ENCODE data around the gene CARD11. TPM values are rescaled to one million over a fixed set of nuclear protein-coding genes. Genes with fewer than 3 reads are reported as not detected.

Gene CARD11
- total and polyA plus RNA-seq, 2 donors (not counting 1 experiment from before 2014, with no cell fraction given), result 0.02 TPM; not detected in 1

GRCh38 chr7:2952316-2952715 lies 91.4 kb downstream of the CARD11 start:
- TF ChIP-seq EZH2 (IDR thresholded peaks at IDR 0.05; ENCODE audit: low read length, missing control alignments) (no peak), CTCF (conservative IDR thresholded peaks at IDR 0.05 in 1 of 2, IDR thresholded peaks at IDR 0.05 in 1 of 2; ENCODE audit: low read depth in 1 of 2, low read length in 2 of 2) (no peak)

DNA sequence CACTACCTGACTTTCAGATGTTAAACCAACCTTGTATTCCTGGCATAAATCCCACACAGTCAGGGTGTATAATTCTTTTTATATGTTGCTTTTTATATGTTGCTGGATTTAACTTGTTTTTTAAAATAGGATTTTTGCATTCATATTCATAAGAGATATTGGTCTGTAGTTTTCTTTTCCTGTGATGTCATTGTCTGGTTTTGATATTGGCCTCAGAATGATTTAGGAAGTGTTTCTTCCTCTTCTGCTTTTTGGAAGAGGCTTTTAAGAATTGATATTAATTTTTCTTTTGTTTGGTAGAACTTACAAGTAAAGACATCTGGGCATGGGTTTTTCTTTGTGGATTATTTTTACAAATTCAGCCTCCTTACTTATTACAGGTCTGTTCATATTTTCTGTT lies 93.1 kb downstream of the CARD11 start:
- Histone ChIP-seq H4K20me1 (ENCODE audit: control insufficient read depth, extremely low read depth, insufficient read depth, low read length) (no peaks in the 10 kb centered on the region), H3K27ac (ENCODE audit: insufficient read depth, low read length) (no peak overlapping the region), H3K27me3 (ENCODE audit: control insufficient read depth, insufficient read depth, low read length) (no peaks in the 10 kb centered on the region), H2AFZ (ENCODE audit: low read length) (no peak overlapping the region), H3K4me2 (ENCODE audit: extremely low read depth, insufficient read depth, low read length) (no peak overlapping the region), H3K79me2 (ENCODE audit: control insufficient read depth, insufficient read depth, low read length) (no peaks in the 10 kb centered on the region), H3K36me3 (ENCODE audit: control insufficient read depth, insufficient read depth, low read length) (no peaks in the 10 kb centered on the region), H3K9ac (ENCODE audit: insufficient read depth, low read length) (no peak overlapping the region), H3K9me3 (ENCODE audit: control insufficient read depth, insufficient read depth, low read depth, low read length) (no peaks in the 10 kb centered on the region), H3K4me1 (ENCODE audit: control insufficient read depth, extremely low read depth, insufficient read depth, low read length) (no peaks in the 10 kb centered on the region), H3K4me3 (replicated peaks in 1 of 4; ENCODE audit: control extremely low read depth in 1 of 4, insufficient read depth in 1 of 4, low read depth in 3 of 4, low read length in 4 of 4) (no peak overlapping the region)
- no peak for TF ChIP-seq EZH2 (IDR thresholded peaks at IDR 0.05; ENCODE audit: low read length, missing control alignments)
- no peak for TF ChIP-seq CTCF (conservative IDR thresholded peaks at IDR 0.05 in 1 of 2, IDR thresholded peaks at IDR 0.05 in 1 of 2; ENCODE audit: low read depth in 1 of 2, low read length in 2 of 2)
- DNase-seq (ENCODE audit: low read depth in 2 of 2), result no peak

More at GRCh38 chr7:2952316-2952715, 91.4 kb downstream of the CARD11 start:
- no peaks in the 10 kb centered on the region for H3K36me3 ChIP-seq (ENCODE audit: control insufficient read depth, insufficient read depth, low read length)
- H3K27ac ChIP-seq (ENCODE audit: insufficient read depth, low read length), result no peak overlapping the region
- H3K4me1 ChIP-seq (ENCODE audit: control insufficient read depth, extremely low read depth, insufficient read depth, low read length), result no peaks in the 10 kb centered on the region
- no peaks in the 10 kb centered on the region for H3K79me2 ChIP-seq (ENCODE audit: control insufficient read depth, insufficient read depth, low read length)
- H3K27me3 ChIP-seq (ENCODE audit: control insufficient read depth, insufficient read depth, low read length), result no peaks in the 10 kb centered on the region
- no peak overlapping the region for H3K9ac ChIP-seq (ENCODE audit: insufficient read depth, low read length)
- no peak overlapping the region for H3K4me2 ChIP-seq (ENCODE audit: extremely low read depth, insufficient read depth, low read length)
- DNase-seq (ENCODE audit: low read depth in 2 of 2), result no peak
- H4K20me1 ChIP-seq (ENCODE audit: control insufficient read depth, extremely low read depth, insufficient read depth, low read length), result no peaks in the 10 kb centered on the region
- no peaks in the 10 kb centered on the region for H3K9me3 ChIP-seq (ENCODE audit: control insufficient read depth, insufficient read depth, low read depth, low read length)
- no peak overlapping the region for H2AFZ ChIP-seq (ENCODE audit: low read length)
- no peak overlapping the region for H3K4me3 ChIP-seq (replicated peaks in 1 of 4; ENCODE audit: control extremely low read depth in 1 of 4, insufficient read depth in 1 of 4, low read depth in 3 of 4, low read length in 4 of 4)

DNA sequence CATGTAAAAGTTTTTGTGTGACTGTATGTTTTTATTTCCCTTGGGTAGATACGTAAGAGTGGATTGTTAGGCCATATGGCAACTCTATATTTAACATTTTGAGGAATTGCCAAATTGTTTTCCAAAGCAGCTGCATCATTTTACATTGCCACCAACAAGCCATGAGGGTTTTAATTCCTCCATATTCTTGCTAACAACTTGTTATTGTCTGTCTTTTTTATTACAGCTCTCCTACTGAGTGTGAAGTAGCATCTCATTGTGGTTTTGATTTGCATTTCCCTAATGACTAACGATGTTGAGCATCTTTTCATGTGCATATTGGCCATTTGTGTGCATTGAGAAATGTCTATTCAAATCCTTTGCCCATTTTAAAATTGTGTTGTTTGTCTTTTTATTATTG lies 94.9 kb downstream of the CARD11 start:
- Histone ChIP-seq H3K9ac (ENCODE audit: insufficient read depth, low read length) (no peak overlapping the region), H3K4me3 (replicated peaks in 1 of 4; ENCODE audit: control extremely low read depth in 1 of 4, insufficient read depth in 1 of 4, low read depth in 3 of 4, low read length in 4 of 4) (no peak overlapping the region), H3K36me3 (ENCODE audit: control insufficient read depth, insufficient read depth, low read length) (no peaks in the 10 kb centered on the region), H3K27ac (ENCODE audit: insufficient read depth, low read length) (no peak overlapping the region), H3K9me3 (ENCODE audit: control insufficient read depth, insufficient read depth, low read depth, low read length) (no peaks in the 10 kb centered on the region), H3K4me1 (ENCODE audit: control insufficient read depth, extremely low read depth, insufficient read depth, low read length) (no peaks in the 10 kb centered on the region), H4K20me1 (ENCODE audit: control insufficient read depth, extremely low read depth, insufficient read depth, low read length) (no peaks in the 10 kb centered on the region), H3K27me3 (ENCODE audit: control insufficient read depth, insufficient read depth, low read length) (no peaks in the 10 kb centered on the region), H3K4me2 (ENCODE audit: extremely low read depth, insufficient read depth, low read length) (no peak overlapping the region), H3K79me2 (ENCODE audit: control insufficient read depth, insufficient read depth, low read length) (no peaks in the 10 kb centered on the region), H2AFZ (ENCODE audit: low read length) (no peak overlapping the region)
- peak in 1 of 2 donors; percentile 11 for DNase-seq (ENCODE audit: low read depth in 2 of 2)
- TF ChIP-seq CTCF (conservative IDR thresholded peaks at IDR 0.05 in 1 of 2, IDR thresholded peaks at IDR 0.05 in 1 of 2; ENCODE audit: low read depth in 1 of 2, low read length in 2 of 2) (no peak), EZH2 (IDR thresholded peaks at IDR 0.05; ENCODE audit: low read length, missing control alignments) (no peak)

All from fibroblast of lung (primary cell).